HepG2 (cell line): ENCODE measurements around the gene ANKS4B. TPM values are rescaled to one million over a fixed set of nuclear protein-coding genes. Genes with fewer than 3 reads are reported as not detected.

ENCODE experiments used
- BRD4 ChIP-seq: sonication (generic); formaldehyde crosslinking; IDR thresholded peaks from 2 replicates; pipeline ENCODE4 v1.4.0; 2020; ENCODE audit warnings: missing genetic modification reagents
- CSRNP2 ChIP-seq: sonication (generic); formaldehyde crosslinking; conservative IDR thresholded peaks from 2 replicates; pipeline ENCODE4 v1.8.0; 2022; ENCODE audit warnings: low read depth, missing genetic modification reagents
- HOXA5 ChIP-seq: sonication (generic); formaldehyde crosslinking; IDR thresholded peaks from 2 replicates; pipeline ENCODE4 v1.4.0; 2020; ENCODE audit warnings: missing genetic modification reagents
- HOXA7 ChIP-seq: sonication (generic); formaldehyde crosslinking; IDR thresholded peaks from 2 replicates; pipeline ENCODE4 v1.8.1; 2022; ENCODE audit warnings: mild to moderate bottlenecking, missing genetic modification reagents, moderate library complexity
- IKZF4 ChIP-seq: sonication (generic); formaldehyde crosslinking; IDR thresholded peaks from 2 replicates; pipeline ENCODE4 v1.5.1; 2020; ENCODE audit warnings: borderline replicate concordance, mild to moderate bottlenecking, low read depth, missing genetic modification reagents; ENCODE audit errors: not compliant biosample characterization
- JDP2 ChIP-seq: sonication (generic); formaldehyde crosslinking; IDR thresholded peaks from 2 replicates; pipeline ENCODE4 v1.8.1; 2022; ENCODE audit warnings: missing genetic modification reagents, borderline replicate concordance
- KLF6 ChIP-seq: IDR thresholded peaks from 2 replicates; pipeline ENCODE4 v1.8.0; 2016; ENCODE audit warnings: missing biosample characterization, missing genetic modification reagents
- MED1 ChIP-seq: sonication (generic); formaldehyde crosslinking; IDR thresholded peaks from 2 replicates; pipeline ENCODE4 v1.4.0; 2020; ENCODE audit warnings: missing genetic modification reagents
- MED13 ChIP-seq: sonication (generic); formaldehyde crosslinking; IDR thresholded peaks from 2 replicates; pipeline ENCODE4 v1.5.0; 2020; ENCODE audit warnings: missing genetic modification reagents
- NFIB ChIP-seq: sonication (generic); formaldehyde crosslinking; IDR thresholded peaks from 2 replicates; pipeline ENCODE4 v1.9.0; 2021; ENCODE audit warnings: missing genetic modification reagents, mild to moderate bottlenecking, borderline replicate concordance
- RAD21 ChIP-seq: fragments of 450-650 bp; formaldehyde crosslinking; IDR thresholded peaks from 2 replicates; pipeline ENCODE4 v1.5.0; 2020; ENCODE audit warnings: mild to moderate bottlenecking
- RBFOX2 ChIP-seq: fragments of 200-400 bp; formaldehyde crosslinking; IDR thresholded peaks from 2 replicates; pipeline ENCODE4 v1.6.1; 2017; ENCODE audit warnings: low read depth, mild to moderate bottlenecking, low read length
- SP4 ChIP-seq: sonication (generic); formaldehyde crosslinking; IDR thresholded peaks from 2 replicates; pipeline ENCODE4 v1.8.1; 2023; ENCODE audit warnings: mild to moderate bottlenecking, missing genetic modification reagents
- SP5 ChIP-seq: IDR thresholded peaks from 2 replicates; pipeline ENCODE4 v1.6.1; 2016; ENCODE audit warnings: low read depth, borderline replicate concordance
- SRSF1 ChIP-seq: fragments of 200-400 bp; formaldehyde crosslinking; optimal IDR thresholded peaks from 2 replicates; pipeline ENCODE3; 2017; ENCODE audit warnings: mild to moderate bottlenecking, low read depth, low read length, moderate library complexity
- THAP9 ChIP-seq: sonication (generic); formaldehyde crosslinking; IDR thresholded peaks from 2 replicates; pipeline ENCODE4; 2020; ENCODE audit warnings: missing genetic modification reagents, mild to moderate bottlenecking, borderline replicate concordance
- ZFX ChIP-seq: sonication (generic); formaldehyde crosslinking; IDR thresholded peaks from 2 replicates; pipeline ENCODE4 v1.4.0; 2020; ENCODE audit warnings: mild to moderate bottlenecking, low read depth, missing genetic modification reagents, moderate library complexity
- ZNF234 ChIP-seq: sonication (generic); formaldehyde crosslinking; conservative IDR thresholded peaks from 2 replicates; pipeline ENCODE4 v1.5.1; 2020; ENCODE audit warnings: mild to moderate bottlenecking, missing genetic modification reagents
- ZNF264 ChIP-seq: sonication (generic); formaldehyde crosslinking; IDR thresholded peaks from 2 replicates; pipeline ENCODE4 v1.4.0; 2020; ENCODE audit warnings: missing genetic modification reagents
- ZNF530 ChIP-seq: sonication (generic); formaldehyde crosslinking; IDR thresholded peaks from 2 replicates; pipeline ENCODE4 v1.5.0; 2020; ENCODE audit warnings: low read depth, mild to moderate bottlenecking, missing genetic modification reagents
- ZNF768 ChIP-seq: sonication (generic); formaldehyde crosslinking; IDR thresholded peaks from 2 replicates; pipeline ENCODE4 v1.4.0; 2020; ENCODE audit warnings: missing genetic modification reagents
- ZNF776 ChIP-seq: sonication (generic); formaldehyde crosslinking; IDR thresholded peaks from 2 replicates; pipeline ENCODE4 v1.4.0; 2020; ENCODE audit warnings: mild to moderate bottlenecking, missing genetic modification reagents
- ZNF790 ChIP-seq: sonication (generic); formaldehyde crosslinking; IDR thresholded peaks from 2 replicates; pipeline ENCODE4 v1.8.0; 2022; ENCODE audit warnings: missing genetic modification reagents, mild to moderate bottlenecking, borderline replicate concordance
- ZSCAN12 ChIP-seq: sonication (generic); formaldehyde crosslinking; IDR thresholded peaks from 2 replicates; pipeline ENCODE4 v1.9.0; 2021; ENCODE audit warnings: mild to moderate bottlenecking, missing genetic modification reagents
- ZUFSP ChIP-seq: sonication (generic); formaldehyde crosslinking; IDR thresholded peaks from 2 replicates; pipeline ENCODE4 v1.9.0; 2021; ENCODE audit warnings: missing genetic modification reagents, mild to moderate bottlenecking, borderline replicate concordance
- polyA plus RNA-seq, 8 experiments: library from polyadenylated mRNA; depleted of rRNA in 3 of 8; stranded (reverse) in 7 of 8; unstranded in 1 of 8; fragments of >200 nt; fragmentation: Illumina TruSeq in 4 of 8; extraction: Trizol in 4 of 8; gene quantifications; 2 replicates each; pipeline versions ENCODE4 v1.2.1 to v1.2.3, GENCODE V29; 2011 to 2016; ENCODE audit warnings: low read depth in 4 of 8, missing spikeins in 1 of 8, mixed read lengths in 1 of 8; ENCODE audit not compliant: insufficient read depth in 1 of 8
- total RNA-seq, 5 experiments: library from RNA; depleted of rRNA; stranded (reverse); fragments of >200 nt; fragmentation: Illumina TruSeq; extraction: Trizol; gene quantifications; 2 replicates each; pipeline ENCODE4 v1.2.3, GENCODE V29; 2016; ENCODE audit warnings: low read depth in 1 of 5

The ANKS4B gene
- total and polyA plus RNA-seq, 2 of the 13 experiments (the other 11 are each of a cell fraction or from before 2014, with no cell fraction given) = 6.5 to 30.0 TPM

GRCh38 chr16:21283521-21284289 lies 50.2 kb downstream of the ANKS4B start (continued):
- TF ChIP-seq THAP9 (CRISPR knock-in tag) = peak; percentile 47; the same call in 1 of the 2 replicates
- TF ChIP-seq BRD4 (CRISPR knock-in tag) = no peak
- TF ChIP-seq ZNF264 (CRISPR knock-in tag) = peak; percentile 68; the same call in 1 of the 2 replicates
- TF ChIP-seq ZSCAN12 (CRISPR knock-in tag) = no peak
- TF ChIP-seq MED13 (CRISPR knock-in tag) = 0 out of 2 replicates have a peak, but pooled peaks have one; percentile 57
- peak; percentile 64 for TF ChIP-seq SRSF1
- no peak for TF ChIP-seq IKZF4 (CRISPR knock-in tag)
- peak; percentile 50; the same call in 1 of the 2 replicates for TF ChIP-seq KLF6 (CRISPR knock-in tag)
- no peak for TF ChIP-seq ZNF530 (CRISPR knock-in tag)
- TF ChIP-seq HOXA5 = peak; percentile 59; the same call in 1 of the 2 replicates
- TF ChIP-seq JDP2 (CRISPR knock-in tag) = no peak
- no peak for TF ChIP-seq ZNF790
- peak; percentile 73 for TF ChIP-seq RAD21 (CRISPR knock-in tag)
- peak; percentile 29; the same call in 1 of the 2 replicates for TF ChIP-seq ZFX (CRISPR knock-in tag)
- peak; percentile 70; the same call in 1 of the 2 replicates for TF ChIP-seq ZNF768 (CRISPR knock-in tag)
- no peak for TF ChIP-seq ZNF234 (CRISPR knock-in tag)
- TF ChIP-seq CSRNP2 (CRISPR knock-in tag) = no peak
- TF ChIP-seq ZNF776 (CRISPR knock-in tag) = no peak
- TF ChIP-seq SP5 = 0 out of 2 replicates have a peak, but pooled peaks have one; percentile 29
- no peak for TF ChIP-seq SP4
- TF ChIP-seq HOXA7 (CRISPR knock-in tag) = no peak
- TF ChIP-seq MED1 (CRISPR knock-in tag) = peak; percentile 29; the same call in 1 of the 2 replicates
- no peak for TF ChIP-seq ZUFSP (CRISPR knock-in tag)
- TF ChIP-seq NFIB (CRISPR knock-in tag) = no peak
- TF ChIP-seq RBFOX2 = no peak
